Heart left ventricle (tissue), 13 donors: ENCODE results near the gene GAR1.

Experiments
- CTCF ChIP-seq, 12 donors: fragments of 200-600 bp; sonication (generic) in 4 of 12; IDR thresholded peaks; one replicate each; pipeline versions ENCODE4 v1.5.0 to v1.8.0; 2018 to 2022; ENCODE audit warnings: antibody characterized with exemption in 12 of 12, mild to moderate bottlenecking in 5 of 12
- POLR2A ChIP-seq, 2 donors: fragments of 450-650 bp; IDR thresholded peaks; one replicate each; pipeline ENCODE4 v1.6.1; 2017; ENCODE audit warnings: antibody characterized with exemption in 2 of 2, mild to moderate bottlenecking in 2 of 2, moderate library complexity in 2 of 2
- donor health status: ischemic (EF 13 %, LVEDD 7.1; RV severe dilation, severe dysfunction).
- donor health status: DM: no; HTN: yes; CAD: no.
- donor health status: DM: no; HTN: no; CAD: no.
- donor health status: ischemic (EF 25% LVEDD 6.9; RV normal size, moderate dysfunction).
- donor health status: ischemic (EF 25% LVEDD 5.7; RV mildly dilated, moderate dysfunction).
- donor health status: ischemic (EF 35%, LVEDD 5.7; RV mildly dilated, moderate dysfunction).
- donor health status: nonischemic (EF 11% LVEDD 7.7; RV severe dilation, severe dysfunction).
- donor health status: DM: yes; HTN: yes; CAD: no.
- donor health status: PGD.
- donor health status: ischemic (EF 29% LVEDD 5.4; RV normal size, mild dysfunction).
- donor health status: nonischemic (EF 23%, LVEDD 6.1; RV moderate dilation, normal function).

GRCh38 chr4:109801099-109801789 is 14.3 kb upstream of the GAR1 start:
- TF ChIP-seq CTCF (IDR thresholded peaks at IDR 0.05) (no peak), POLR2A (IDR thresholded peaks at IDR 0.05) (no peak)
